GM18519 (cell line): ENCODE data around the gene SGSH.
"Not testable (repeated sequence)": the region's sequence is repeated elsewhere in the genome, so short reads cannot be mapped to it uniquely, and the experiment has no call there.

Experiments
- ATAC-seq: cut with Tn5 transposase; IDR thresholded peaks from one replicate; pipeline ENCODE4 v1.9.1; 2021; ENCODE audit warnings: mild to moderate bottlenecking, moderate library complexity; ENCODE audit not compliant: unreplicated experiment, low FRiP score

SGSH gene

DNA sequence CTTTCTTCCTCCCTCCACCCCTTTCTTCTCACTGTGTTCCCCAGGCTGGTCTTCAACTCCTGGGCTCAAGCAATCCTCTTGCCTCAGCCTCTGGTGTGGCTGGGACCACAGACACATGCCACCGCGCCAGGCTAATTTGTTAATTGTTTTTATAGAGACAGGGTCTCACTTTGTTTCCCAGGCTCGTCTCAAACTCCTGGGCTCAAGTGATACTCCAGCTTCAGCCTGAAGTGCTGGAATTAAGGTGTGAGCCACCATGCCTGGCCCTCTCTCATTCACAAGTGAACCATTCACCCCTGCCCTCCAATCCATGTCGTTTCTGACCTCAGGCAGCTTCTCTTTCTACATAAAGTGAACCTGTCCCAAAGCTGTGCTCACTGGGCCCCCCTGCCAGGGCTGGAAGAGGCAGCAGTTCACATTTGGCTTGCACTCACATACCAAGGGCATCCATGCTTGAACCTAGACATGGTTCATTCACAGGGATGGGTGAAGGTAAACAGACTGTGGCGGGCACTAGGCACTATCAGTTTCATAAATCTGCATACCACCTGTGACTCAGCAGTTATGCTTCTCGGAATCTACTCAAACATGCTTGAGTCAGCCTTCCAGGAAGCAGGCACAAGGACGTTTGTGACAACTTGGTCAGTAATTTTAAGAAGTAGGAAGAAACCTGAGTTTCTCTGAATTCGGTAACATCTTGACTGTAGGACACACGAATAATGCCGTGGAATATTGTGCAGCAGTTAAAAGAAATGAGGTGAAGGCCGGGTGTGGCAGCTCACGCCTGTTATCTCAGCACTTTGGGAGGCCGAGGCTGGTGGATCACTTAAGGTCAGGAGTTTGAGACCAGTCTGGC lies 34.5 kb upstream of the SGSH start:
- no peak for ATAC-seq

DNA sequence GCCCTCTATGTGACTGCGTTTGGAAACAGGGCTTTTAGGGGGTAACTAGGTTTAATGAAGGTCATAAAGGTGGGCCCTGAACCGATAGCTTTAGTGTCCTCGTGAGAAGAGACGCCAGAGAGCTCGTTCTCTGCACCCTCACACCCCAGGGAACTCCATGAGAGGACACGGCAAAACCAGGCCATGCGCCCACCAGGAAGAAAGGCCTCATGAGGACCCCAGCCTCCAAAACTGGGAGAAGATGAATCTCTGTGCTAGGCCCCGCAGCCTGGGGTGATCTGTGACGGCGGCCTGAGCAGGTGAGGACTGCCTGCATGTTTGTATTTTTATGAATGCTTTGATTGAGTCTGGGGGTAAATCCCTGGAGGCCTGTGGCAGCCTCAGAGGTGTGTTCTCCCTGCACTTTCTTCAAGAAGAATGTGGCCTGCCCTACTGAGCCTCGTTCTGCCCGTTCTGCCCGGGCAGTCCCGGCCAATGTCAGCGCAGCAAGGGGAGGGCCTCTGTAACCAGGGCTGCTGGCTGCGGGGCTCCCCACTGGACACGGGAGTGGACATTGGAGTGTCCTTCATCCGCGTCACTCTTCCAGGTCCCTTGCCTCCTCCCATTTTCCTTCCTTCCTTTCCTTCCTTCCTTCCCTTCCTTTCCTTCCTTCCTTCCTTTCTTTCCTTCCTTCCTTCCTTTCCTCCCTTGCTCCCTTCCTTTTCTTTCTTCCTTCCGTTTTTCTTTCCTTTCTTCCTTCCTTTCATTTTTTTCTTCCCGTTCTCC lies 33.7 kb upstream of the SGSH start:
- ATAC-seq = no peak

- ATAC-seq = no peak
These were observed 32.7 kb upstream of the SGSH start for GRCh38 chr17:80252871-80253270.

DNA sequence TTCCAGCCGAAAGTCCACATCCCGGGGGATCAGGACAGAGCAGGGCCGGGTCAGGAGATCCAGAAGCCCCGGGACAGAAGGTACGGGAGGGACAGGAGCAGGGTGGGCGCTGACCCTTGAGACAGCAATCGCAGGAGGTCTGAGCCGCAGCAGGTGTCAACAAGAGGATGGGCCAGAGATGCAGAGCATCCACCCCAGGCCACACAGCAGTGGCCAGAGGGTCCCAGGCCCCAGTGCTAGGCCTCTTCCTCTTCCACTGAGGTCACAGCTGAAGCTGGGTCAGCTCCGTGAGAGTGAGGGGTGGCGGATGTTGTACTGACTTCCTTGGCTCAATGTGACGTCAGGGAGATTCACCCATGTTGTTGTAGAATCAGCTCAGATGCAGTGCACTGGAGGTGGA lies 31.8 kb upstream of the SGSH start:
- ATAC-seq = no peak

DNA sequence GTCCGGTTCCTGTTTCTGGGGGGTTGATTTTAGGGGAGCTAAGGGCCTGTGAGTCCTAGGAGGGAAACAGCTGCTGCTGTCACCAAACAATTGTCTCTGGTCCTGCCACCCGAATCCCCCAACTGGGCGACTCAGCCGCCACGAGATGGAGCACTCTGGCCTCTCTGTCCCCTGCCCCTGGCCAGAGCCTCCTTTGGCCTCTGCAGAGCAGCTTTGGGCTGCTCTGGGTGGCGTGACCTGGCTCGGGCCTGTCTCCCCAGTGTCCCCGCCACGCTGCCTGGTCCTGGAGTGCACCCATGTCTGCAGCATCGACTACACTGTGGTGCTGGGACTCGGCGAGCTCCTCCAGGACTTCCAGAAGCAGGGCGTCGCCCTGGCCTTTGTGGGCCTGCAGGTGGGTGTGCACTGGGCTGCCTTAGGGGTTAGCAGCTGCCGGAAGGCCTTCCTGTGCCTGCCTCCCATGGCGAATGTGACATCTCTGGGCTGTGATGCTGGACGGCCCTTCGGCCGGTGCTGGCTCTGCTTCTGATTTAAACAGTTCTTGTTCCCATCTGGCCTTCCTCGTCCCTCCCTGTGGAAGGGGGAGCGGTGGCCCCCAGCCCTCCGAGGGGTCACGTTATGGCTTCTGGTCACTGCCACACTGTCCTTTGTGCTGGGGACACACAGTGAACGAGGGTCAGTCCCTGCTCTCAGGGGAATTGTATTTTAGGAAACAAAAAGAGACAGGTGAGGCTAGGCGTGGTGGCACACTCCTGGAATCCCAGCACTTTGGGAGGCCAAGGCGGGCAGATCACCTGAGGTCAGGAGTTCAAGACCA lies 29.0 kb upstream of the SGSH start:
- ATAC-seq = no peak

DNA sequence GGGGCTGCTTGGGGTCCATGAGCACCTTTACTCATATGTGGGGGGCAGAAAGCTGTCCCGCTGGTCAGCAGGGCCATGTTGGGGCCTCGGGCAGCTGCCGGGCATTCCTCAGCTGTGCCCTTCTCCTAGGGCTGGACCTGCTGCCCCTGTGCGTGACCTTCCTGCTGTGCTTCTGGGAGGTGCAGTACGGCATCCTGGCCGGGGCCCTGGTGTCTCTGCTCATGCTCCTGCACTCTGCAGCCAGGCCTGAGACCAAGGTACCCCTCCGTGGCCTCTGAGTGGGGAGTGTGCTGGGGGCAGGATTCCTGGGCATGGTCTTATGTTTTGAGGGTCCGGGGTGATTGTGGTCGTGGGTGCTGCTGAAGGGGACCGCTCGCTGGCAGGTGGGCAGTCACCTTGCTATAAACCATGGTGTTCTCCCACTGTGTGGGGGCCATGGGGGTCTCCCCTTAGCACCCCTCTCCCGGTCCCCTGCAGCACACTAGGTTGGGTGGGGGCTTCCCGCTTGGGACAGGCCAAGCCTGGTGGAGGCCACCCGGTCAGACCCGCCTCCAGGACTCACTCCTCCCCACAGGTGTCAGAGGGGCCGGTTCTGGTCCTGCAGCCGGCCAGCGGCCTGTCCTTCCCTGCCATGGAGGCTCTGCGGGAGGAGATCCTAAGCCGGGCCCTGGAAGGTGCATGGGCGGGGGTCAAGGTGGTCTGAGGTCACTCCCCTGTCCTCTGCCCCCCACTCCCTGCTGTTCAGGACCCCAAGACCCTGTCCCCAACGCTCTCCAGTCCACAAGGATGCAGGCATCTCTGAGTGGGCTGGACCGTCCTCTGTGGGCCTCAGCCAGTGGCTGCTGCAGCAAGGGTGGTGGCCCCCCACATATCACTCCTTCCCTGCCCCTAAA lies 28.1 kb upstream of the SGSH start:
- no peak for ATAC-seq

DNA sequence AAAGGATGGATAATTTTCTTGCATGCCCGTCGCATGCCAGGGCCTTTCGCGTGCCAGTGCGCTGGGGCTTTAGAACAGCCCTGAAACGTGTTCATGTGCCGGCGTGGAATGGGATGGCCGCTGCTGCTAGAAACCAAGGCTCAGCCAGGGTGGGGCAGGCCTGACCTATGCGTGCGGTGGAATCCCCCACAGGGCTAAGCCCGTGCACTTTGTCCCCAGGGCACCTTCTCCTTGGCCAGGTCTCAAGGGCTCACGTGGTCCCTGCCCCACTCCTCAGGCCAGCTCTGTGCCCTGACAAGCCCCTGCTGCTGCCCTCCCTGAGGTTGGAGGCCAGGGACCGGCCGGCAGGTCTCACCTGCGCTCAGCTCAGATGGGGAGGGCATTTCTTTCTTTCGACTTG lies 27.4 kb upstream of the SGSH start:
- no peak for ATAC-seq

GRCh38 chr17:80246726-80247125 lies 26.6 kb upstream of the SGSH start:
- no peak for ATAC-seq

GRCh38 chr17:80246266-80246681 lies 26.1 kb upstream of the SGSH start:
- ATAC-seq = no peak

DNA sequence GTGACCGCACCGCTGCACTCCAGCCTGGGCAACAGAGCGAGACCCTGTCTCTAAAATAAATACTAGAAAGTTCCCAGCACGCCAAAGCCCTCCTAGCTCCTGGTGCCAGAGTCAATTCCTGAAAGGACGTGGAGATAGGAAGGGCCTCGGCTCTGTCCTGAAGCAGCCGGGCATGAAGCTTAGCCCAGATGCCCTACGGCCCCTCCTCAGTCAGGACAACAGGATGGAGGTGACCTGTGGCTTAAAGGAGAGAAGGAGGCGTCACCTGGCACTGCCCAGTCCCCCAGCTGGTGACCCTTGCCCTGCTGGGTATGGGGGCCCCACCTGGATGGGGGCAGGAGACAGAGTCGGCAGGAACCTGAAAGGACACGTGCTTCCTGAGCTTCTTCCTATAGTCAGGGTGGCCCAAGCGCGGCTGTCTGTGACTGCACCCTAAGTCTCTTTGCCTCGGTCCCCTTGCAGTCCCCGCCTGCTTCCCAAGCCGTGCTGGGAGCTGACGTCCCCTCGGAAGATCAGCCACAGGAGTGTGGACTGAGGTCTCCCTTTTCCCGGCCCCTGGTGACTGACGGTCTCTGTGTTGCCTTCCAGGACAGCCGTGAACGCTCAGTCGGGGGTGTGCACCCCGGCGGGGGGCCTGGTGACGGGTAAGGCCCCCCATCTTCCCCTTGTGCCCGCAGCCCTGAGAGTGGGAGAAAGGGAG lies 25.6 kb upstream of the SGSH start:
- ATAC-seq = no peak

DNA sequence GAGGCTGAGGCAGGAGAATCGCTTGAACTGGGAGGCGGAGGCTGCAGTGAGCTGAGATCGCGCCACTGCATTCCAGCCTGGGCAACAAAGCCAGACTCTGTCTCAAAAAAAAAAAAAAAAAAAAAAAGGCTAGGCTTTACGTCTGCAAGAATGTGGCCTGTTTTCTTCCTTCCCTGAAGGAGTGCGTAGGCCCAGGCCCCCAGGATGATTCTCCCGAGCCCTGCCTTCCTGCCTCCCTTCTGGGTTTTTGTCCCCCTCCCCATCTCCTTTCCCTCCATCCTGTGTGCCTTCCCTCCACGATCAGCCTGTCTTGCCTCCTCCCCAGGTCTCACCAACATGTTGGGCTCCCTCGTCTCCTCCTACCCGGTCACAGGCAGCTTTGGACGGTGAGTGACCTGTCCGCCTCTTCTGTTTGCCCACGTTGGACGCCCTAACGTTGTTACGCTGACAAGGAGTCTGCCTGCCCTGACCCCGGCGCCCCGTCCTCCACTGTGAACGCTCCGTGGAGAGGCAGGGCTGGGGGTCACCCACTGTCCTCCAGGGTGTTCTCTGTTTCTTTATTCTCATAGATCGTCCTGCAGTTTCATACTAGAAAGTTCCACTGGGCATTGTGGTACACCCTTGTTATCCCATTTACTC lies 24.9 kb upstream of the SGSH start:
- ATAC-seq = no peak

DNA sequence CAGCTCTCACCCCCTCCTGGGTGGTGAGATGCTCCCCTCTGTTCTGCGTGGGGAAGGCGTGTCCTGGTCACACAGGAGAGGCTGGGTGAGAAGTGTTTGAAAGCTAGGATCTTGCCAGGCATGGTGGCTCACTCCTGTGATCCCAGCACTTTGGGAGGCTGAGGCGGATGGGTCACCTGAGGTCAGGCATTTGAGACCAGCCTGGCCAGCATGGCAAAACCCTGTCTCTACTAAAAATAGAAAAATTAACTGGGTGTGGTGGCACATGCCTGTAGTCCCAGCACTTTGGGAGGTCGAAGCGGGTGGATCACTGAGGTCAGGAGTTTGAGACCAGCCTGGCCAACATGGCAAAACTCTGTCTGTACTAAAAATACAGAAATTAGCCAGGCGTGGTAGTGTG lies 24.3 kb upstream of the SGSH start:
- ATAC-seq = not testable (repeated sequence)

DNA sequence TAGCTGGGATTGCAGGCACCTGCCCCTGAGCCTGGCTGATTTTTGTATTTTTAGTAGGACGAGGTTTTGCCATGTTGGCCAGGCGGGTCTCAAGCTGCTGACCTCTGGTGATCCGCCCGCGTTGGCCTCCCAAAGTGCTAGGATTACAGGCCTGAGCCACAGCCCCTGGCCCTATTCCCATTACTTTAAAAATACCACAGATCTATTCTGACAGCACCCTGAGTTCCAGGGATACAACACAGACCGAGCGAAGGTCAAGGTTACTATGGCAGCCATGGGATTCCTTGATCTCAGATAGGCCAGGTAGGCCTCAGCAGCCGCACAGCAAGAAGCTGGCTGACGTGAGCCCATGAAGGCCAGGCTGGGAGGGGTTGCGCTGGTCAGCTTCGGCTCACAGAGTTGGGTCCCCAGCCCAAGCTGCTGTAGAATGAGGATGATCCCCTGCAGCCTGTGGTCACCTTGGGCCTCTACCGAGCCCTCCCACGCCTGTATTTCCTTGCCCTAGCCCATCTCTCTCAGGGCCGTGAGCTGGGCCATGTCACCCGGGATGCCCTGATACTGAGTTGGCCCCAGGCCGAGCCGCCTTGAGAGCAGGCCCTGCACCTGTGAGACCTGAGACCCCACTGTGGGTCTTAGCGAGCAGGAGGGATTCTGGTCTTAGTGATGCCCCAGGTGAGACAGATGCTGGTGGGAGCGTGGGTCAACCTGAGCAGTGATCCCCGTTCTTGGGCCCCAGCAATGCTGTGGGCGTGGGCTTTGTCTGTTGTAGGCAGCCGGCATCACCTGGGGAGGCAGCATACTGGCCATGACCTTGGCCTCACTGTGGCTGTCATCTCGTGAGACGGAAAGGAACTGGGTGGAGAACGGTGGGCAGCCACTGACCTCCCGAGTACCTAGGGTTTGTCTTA lies 23.6 kb upstream of the SGSH start:
- no peak for ATAC-seq

GRCh38 chr17:80242505-80242904 lies 22.4 kb upstream of the SGSH start:
- ATAC-seq = no peak

GRCh38 chr17:80237386-80237785 lies 17.3 kb upstream of the SGSH start:
- ATAC-seq = no peak

GRCh38 chr17:80236911-80237310 lies 16.8 kb upstream of the SGSH start:
- no peak for ATAC-seq

GRCh38 chr17:80233202-80233601 lies 13.1 kb upstream of the SGSH start:
- no peak for ATAC-seq

- ATAC-seq = no peak
These were observed 12.3 kb upstream of the SGSH start for GRCh38 chr17:80232438-80232837.
